Fibroblast of skin of back (primary cell): ENCODE results near the gene CDC42.

Source experiments
- DNase-seq: peaks from one replicate; pipeline ENCODE4 v3.0.0-alpha.2; 2013

The CDC42 gene

GRCh38 chr1:22111115-22111514, 58.6 kb downstream of the CDC42 start:
- no peak for DNase-seq

- DNase-seq: no peak
Measured at GRCh38 chr1:22111620-22112019, 59.1 kb downstream of the CDC42 start.

GRCh38 chr1:22112554-22112953, 60.0 kb downstream of the CDC42 start:
- no peak for DNase-seq

- peak; percentile 45 for DNase-seq
Measured at GRCh38 chr1:22114083-22115012, 61.8 kb downstream of the CDC42 start.

GRCh38 chr1:22115286-22115685, 62.8 kb downstream of the CDC42 start:
- no peak for DNase-seq

- no peak for DNase-seq
Measured at GRCh38 chr1:22117238-22117637, 64.7 kb downstream of the CDC42 start.

GRCh38 chr1:22117851-22118250, 65.3 kb downstream of the CDC42 start:
- DNase-seq: no peak

GRCh38 chr1:22118291-22118992, 65.9 kb downstream of the CDC42 start:
- no peak for DNase-seq

GRCh38 chr1:22119626-22120468, 67.3 kb downstream of the CDC42 start:
- no peak for DNase-seq

GRCh38 chr1:22120469-22120790, 67.9 kb downstream of the CDC42 start:
- no peak for DNase-seq

- no peak for DNase-seq
Measured at GRCh38 chr1:22121421-22121911, 69.0 kb downstream of the CDC42 start.

- no peak for DNase-seq
Measured at GRCh38 chr1:22122273-22123070, 70.0 kb downstream of the CDC42 start.

- peak; percentile 47 for DNase-seq
Measured at GRCh38 chr1:22123071-22123390, 70.5 kb downstream of the CDC42 start.

GRCh38 chr1:22123901-22124404, 71.4 kb downstream of the CDC42 start:
- DNase-seq: no peak

GRCh38 chr1:22124592-22125229, 72.2 kb downstream of the CDC42 start:
- no peak for DNase-seq

- no peak for DNase-seq
Measured at GRCh38 chr1:22126531-22126930, 74.0 kb downstream of the CDC42 start.

- DNase-seq: no peak
Measured at GRCh38 chr1:22127248-22127647, 74.7 kb downstream of the CDC42 start.

- DNase-seq: no peak
Measured at GRCh38 chr1:22127731-22128130, 75.2 kb downstream of the CDC42 start.

GRCh38 chr1:22128392-22128791, 75.9 kb downstream of the CDC42 start:
- no peak for DNase-seq

GRCh38 chr1:22129501-22130117, 77.1 kb downstream of the CDC42 start:
- no peak for DNase-seq

- DNase-seq: no peak
Measured at GRCh38 chr1:22131062-22131461, 78.6 kb downstream of the CDC42 start.
